GM23338 (cell line): Measurements from ENCODE around the gene ADIPOR1. TPM values are rescaled to one million over a fixed set of nuclear protein-coding genes. Genes with fewer than 3 reads are reported as not detected.
A peak's percentile ranks its signal among the peaks of the same experiment; 100 is the strongest.

Source experiments
- ATAC-seq: fragments of 200-7000 bp; cut with Tn5 transposase; 3 replicates; pipeline ENCODE4 v1.9.1; 2020
- DNase-seq: peaks from one replicate; pipeline ENCODE4 v3.0.0-alpha.2; 2015; ENCODE audit warnings: low spot score
- H2AFZ ChIP-seq: fragments of 200-600 bp; sonication (generic); 2 replicates; pipeline ENCODE4 v1.8.0; 2016; ENCODE audit warnings: antibody characterized with exemption, mild to moderate bottlenecking, moderate library complexity
- H3F3A ChIP-seq: fragments of 200-600 bp; sonication (generic); replicated peaks from 2 replicates; pipeline ENCODE4 v1.8.0; 2017; ENCODE audit warnings: antibody characterized with exemption, mixed run types, low read depth
- H3K27ac ChIP-seq: fragments of 200-600 bp; sonication (generic); 2 replicates; pipeline ENCODE4 v1.6.1; 2016; ENCODE audit warnings: low read depth
- H3K27me3 ChIP-seq: fragments of 200-600 bp; sonication (generic); 2 replicates; pipeline ENCODE4 v1.8.0; 2016; ENCODE audit warnings: mild to moderate bottlenecking, mixed run types, moderate library complexity; ENCODE audit not compliant: insufficient read depth
- H3K36me3 ChIP-seq: fragments of 200-600 bp; sonication (generic); 2 replicates; pipeline ENCODE4 v1.8.0; 2016; ENCODE audit warnings: mild to moderate bottlenecking; ENCODE audit not compliant: insufficient read depth
- H3K4me1 ChIP-seq: fragments of 200-600 bp; sonication (generic); 2 replicates; pipeline ENCODE4 v1.8.0; 2016; ENCODE audit warnings: mild to moderate bottlenecking, moderate library complexity; ENCODE audit not compliant: insufficient read depth
- H3K4me2 ChIP-seq: fragments of 200-600 bp; sonication (generic); 2 replicates; pipeline ENCODE4 v1.7.1; 2017; ENCODE audit warnings: mixed run types
- H3K4me3 ChIP-seq: fragments of 200-600 bp; sonication (generic); 2 replicates; pipeline ENCODE4 v1.6.1; 2016; ENCODE audit warnings: mixed run types
- H3K79me2 ChIP-seq: fragments of 200-600 bp; sonication (generic); replicated peaks from 2 replicates; pipeline ENCODE4 v1.8.0; 2017; ENCODE audit warnings: mild to moderate bottlenecking; ENCODE audit not compliant: insufficient read depth
- H3K9me2 ChIP-seq: fragments of 200-600 bp; sonication (generic); 2 replicates; pipeline ENCODE4 v1.8.0; 2017; ENCODE audit not compliant: insufficient read depth
- H4K20me1 ChIP-seq: fragments of 200-600 bp; sonication (generic); replicated peaks from 2 replicates; pipeline ENCODE4 v1.8.0; 2017; ENCODE audit warnings: mild to moderate bottlenecking; ENCODE audit not compliant: insufficient read depth
- H3K27ac Mint-ChIP-seq: 2 replicates; pipeline ENCODE4 v1.8.0; 2020; ENCODE audit warnings: inconsistent platforms, mild to moderate bottlenecking, moderate library complexity, mixed read lengths
- H3K27me3 Mint-ChIP-seq: 3 replicates; pipeline ENCODE4 v1.8.0; 2022; ENCODE audit warnings: low read depth, mild to moderate bottlenecking, moderate library complexity, mixed read lengths, inconsistent platforms; ENCODE audit not compliant: insufficient read depth, poor library complexity
- H3K36me3 Mint-ChIP-seq: 3 replicates; pipeline ENCODE4 v1.8.0; 2021; ENCODE audit warnings: low read depth, mild to moderate bottlenecking, inconsistent platforms, moderate library complexity, mixed read lengths
- H3K4me1 Mint-ChIP-seq: 3 replicates; pipeline ENCODE4 v1.8.0; 2020; ENCODE audit warnings: mild to moderate bottlenecking, inconsistent platforms, mixed read lengths
- H3K4me3 Mint-ChIP-seq: 3 replicates; pipeline ENCODE4 v1.8.0; 2021; ENCODE audit warnings: moderate library complexity, mild to moderate bottlenecking, inconsistent platforms, mixed read lengths
- H3K9me3 Mint-ChIP-seq: 3 replicates; pipeline ENCODE4 v1.8.0; 2020; ENCODE audit warnings: moderate library complexity, mild to moderate bottlenecking, inconsistent platforms, mixed read lengths
- ETS1 ChIP-seq: IDR thresholded peaks from 2 replicates; pipeline ENCODE4 v1.6.1; 2016; ENCODE audit warnings: antibody characterized with exemption
- EZH2 ChIP-seq: fragments of 200-600 bp; sonication (generic); IDR thresholded peaks from one replicate; pipeline ENCODE4 v1.8.0; 2017; ENCODE audit warnings: antibody characterized with exemption, mild to moderate bottlenecking, low read depth; ENCODE audit not compliant: unreplicated experiment
- EZH2phosphoT487 ChIP-seq: fragments of 200-600 bp; sonication (generic); IDR thresholded peaks from one replicate; pipeline ENCODE4 v1.8.1; 2018; ENCODE audit warnings: antibody characterized with exemption; ENCODE audit not compliant: unreplicated experiment
- JUNB ChIP-seq: IDR thresholded peaks from one replicate; pipeline ENCODE4 v1.6.1; 2016; ENCODE audit warnings: antibody characterized with exemption; ENCODE audit not compliant: unreplicated experiment
- NANOG ChIP-seq: IDR thresholded peaks from 2 replicates; pipeline ENCODE4 v1.6.1; 2016; ENCODE audit warnings: antibody characterized with exemption, borderline replicate concordance
- POLR2AphosphoS5 ChIP-seq: IDR thresholded peaks from 2 replicates; pipeline ENCODE4 v1.6.1; 2016; ENCODE audit warnings: antibody characterized with exemption, low read depth
- STAT1 ChIP-seq: IDR thresholded peaks from one replicate; pipeline ENCODE4 v1.6.1; 2016; ENCODE audit warnings: antibody characterized with exemption; ENCODE audit not compliant: unreplicated experiment
- ZNF114 ChIP-seq: fragments of 250-450 bp; sonication (Bioruptor Pico); IDR thresholded peaks from 2 replicates; pipeline ENCODE4 v1.5.0; 2020; ENCODE audit warnings: mild to moderate bottlenecking, moderate library complexity
- ZNF331 ChIP-seq: fragments of 250-450 bp; sonication (Bioruptor Pico); IDR thresholded peaks from 2 replicates; pipeline ENCODE4 v1.5.0; 2020; ENCODE audit warnings: low read depth, mild to moderate bottlenecking, moderate library complexity
- polyA plus RNA-seq: library from polyadenylated mRNA; unstranded; fragments of >200 nt; fragmentation: Nextera tagmentation; extraction: Ambion mirVana; gene quantifications from 2 replicates; pipeline ENCODE4 v1.2.1, GENCODE V29; 2016
- total RNA-seq: library from RNA; depleted of rRNA; stranded (reverse); fragments of >200 nt; shearing (Covaris generic); gene quantifications from 2 replicates; pipeline ENCODE4 v1.2.3, GENCODE V29; 2014
- TF ChIP-seq, protein P1 (sequence below), 2 experiments: fragments of 200-600 bp in 1 of 2; sonication (generic) in 1 of 2; conservative IDR thresholded peaks; 2 replicates each; pipeline versions ENCODE4 v1.5.1 to v1.6.1; 2016 to 2017; ENCODE audit warnings: antibody characterized with exemption in 2 of 2, low read depth in 2 of 2, mild to moderate bottlenecking in 2 of 2, moderate library complexity in 1 of 2
- TF ChIP-seq, protein P2 (sequence below): IDR thresholded peaks from one replicate; pipeline ENCODE4 v1.6.1; 2018; ENCODE audit warnings: antibody characterized with exemption; ENCODE audit not compliant: unreplicated experiment

ADIPOR1 gene
- total and polyA plus RNA-seq, 2 experiments from 2014 or later, result 47.2 to 59.1 TPM

DNA sequence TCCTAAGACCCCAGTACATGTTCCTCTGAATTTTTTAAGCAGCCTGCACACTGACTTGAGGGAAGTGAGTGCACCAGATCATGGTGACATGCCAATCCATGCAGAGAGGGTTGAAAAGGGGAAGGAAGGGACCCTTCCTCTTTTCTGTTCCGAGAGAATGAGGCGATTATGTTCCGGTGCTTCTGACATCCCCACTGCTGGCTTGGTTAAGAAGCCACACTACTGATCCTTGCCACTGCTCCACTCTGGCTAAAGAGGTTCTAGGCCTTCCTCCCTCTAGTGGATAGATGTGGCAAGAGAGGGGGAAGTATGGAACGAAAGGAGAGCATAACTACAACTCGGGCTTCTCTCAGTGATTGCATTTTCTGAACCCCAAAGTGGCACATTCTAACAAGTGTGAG, 10.8 kb upstream of the ADIPOR1 start (continued):
- TF ChIP-seq, protein P1, sequence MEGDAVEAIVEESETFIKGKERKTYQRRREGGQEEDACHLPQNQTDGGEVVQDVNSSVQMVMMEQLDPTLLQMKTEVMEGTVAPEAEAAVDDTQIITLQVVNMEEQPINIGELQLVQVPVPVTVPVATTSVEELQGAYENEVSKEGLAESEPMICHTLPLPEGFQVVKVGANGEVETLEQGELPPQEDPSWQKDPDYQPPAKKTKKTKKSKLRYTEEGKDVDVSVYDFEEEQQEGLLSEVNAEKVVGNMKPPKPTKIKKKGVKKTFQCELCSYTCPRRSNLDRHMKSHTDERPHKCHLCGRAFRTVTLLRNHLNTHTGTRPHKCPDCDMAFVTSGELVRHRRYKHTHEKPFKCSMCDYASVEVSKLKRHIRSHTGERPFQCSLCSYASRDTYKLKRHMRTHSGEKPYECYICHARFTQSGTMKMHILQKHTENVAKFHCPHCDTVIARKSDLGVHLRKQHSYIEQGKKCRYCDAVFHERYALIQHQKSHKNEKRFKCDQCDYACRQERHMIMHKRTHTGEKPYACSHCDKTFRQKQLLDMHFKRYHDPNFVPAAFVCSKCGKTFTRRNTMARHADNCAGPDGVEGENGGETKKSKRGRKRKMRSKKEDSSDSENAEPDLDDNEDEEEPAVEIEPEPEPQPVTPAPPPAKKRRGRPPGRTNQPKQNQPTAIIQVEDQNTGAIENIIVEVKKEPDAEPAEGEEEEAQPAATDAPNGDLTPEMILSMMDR (conservative IDR thresholded peaks at IDR 0.05; ENCODE audit: low read depth in 2 of 2), result peak; percentile 73 to 79

GRCh38 chr1:202968351-202968750, 10.2 kb upstream of the ADIPOR1 start:
- H3K4me1 ChIP-seq, result peaks cover 8% of the 10 kb centered on the region; the same call in 1 of the 2 replicates
- H3K79me2 ChIP-seq, result no peaks in the 10 kb centered on the region
- H2AFZ ChIP-seq, result no peak overlapping the region
- no peak for ATAC-seq
- no peaks in the 10 kb centered on the region for H3F3A ChIP-seq
- H3K27ac ChIP-seq, result no peak overlapping the region
- Mint-ChIP-seq H3K36me3 (peaks cover 5% of the 10 kb centered on the region; the same call in 2 of the 3 replicates), H3K4me1 (peaks cover 13% of the 10 kb centered on the region), H3K27ac (no peak overlapping the region), H3K27me3 (peaks cover 7% of the 10 kb centered on the region), H3K9me3 (no peaks in the 10 kb centered on the region; the same call in 2 of the 3 replicates), H3K4me3 (peak overlapping the region; percentile 89; the same call in 2 of the 3 replicates)
- DNase-seq, result no peak
- H3K27me3 ChIP-seq, result no peaks in the 10 kb centered on the region; the same call in 1 of the 2 replicates
- no peaks in the 10 kb centered on the region for H3K9me2 ChIP-seq
- peaks cover 6% of the 10 kb centered on the region; the same call in 1 of the 2 replicates for H3K36me3 ChIP-seq
- TF ChIP-seq NANOG (no peak), EZH2phosphoT487 (no peak), EZH2 (no peak), JUNB (no peak)
- no peaks in the 10 kb centered on the region for H4K20me1 ChIP-seq
- peak overlapping the region; percentile 88 for H3K4me2 ChIP-seq
- H3K4me3 ChIP-seq, result peak overlapping the region; percentile 80

- TF ChIP-seq ZNF331 (CRISPR knock-in tag), result no peak
- TF ChIP-seq ZNF114 (CRISPR knock-in tag), result no peak
- no peak for TF ChIP-seq EZH2phosphoT487
- TF ChIP-seq STAT1, result no peak
- no peak for TF ChIP-seq JUNB
- TF ChIP-seq, protein P1 (conservative IDR thresholded peaks at IDR 0.05; ENCODE audit: low read depth in 2 of 2), result no peak
- TF ChIP-seq ETS1, result no peak
- TF ChIP-seq, protein P2, sequence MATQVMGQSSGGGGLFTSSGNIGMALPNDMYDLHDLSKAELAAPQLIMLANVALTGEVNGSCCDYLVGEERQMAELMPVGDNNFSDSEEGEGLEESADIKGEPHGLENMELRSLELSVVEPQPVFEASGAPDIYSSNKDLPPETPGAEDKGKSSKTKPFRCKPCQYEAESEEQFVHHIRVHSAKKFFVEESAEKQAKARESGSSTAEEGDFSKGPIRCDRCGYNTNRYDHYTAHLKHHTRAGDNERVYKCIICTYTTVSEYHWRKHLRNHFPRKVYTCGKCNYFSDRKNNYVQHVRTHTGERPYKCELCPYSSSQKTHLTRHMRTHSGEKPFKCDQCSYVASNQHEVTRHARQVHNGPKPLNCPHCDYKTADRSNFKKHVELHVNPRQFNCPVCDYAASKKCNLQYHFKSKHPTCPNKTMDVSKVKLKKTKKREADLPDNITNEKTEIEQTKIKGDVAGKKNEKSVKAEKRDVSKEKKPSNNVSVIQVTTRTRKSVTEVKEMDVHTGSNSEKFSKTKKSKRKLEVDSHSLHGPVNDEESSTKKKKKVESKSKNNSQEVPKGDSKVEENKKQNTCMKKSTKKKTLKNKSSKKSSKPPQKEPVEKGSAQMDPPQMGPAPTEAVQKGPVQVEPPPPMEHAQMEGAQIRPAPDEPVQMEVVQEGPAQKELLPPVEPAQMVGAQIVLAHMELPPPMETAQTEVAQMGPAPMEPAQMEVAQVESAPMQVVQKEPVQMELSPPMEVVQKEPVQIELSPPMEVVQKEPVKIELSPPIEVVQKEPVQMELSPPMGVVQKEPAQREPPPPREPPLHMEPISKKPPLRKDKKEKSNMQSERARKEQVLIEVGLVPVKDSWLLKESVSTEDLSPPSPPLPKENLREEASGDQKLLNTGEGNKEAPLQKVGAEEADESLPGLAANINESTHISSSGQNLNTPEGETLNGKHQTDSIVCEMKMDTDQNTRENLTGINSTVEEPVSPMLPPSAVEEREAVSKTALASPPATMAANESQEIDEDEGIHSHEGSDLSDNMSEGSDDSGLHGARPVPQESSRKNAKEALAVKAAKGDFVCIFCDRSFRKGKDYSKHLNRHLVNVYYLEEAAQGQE, result no peak
- no peak for TF ChIP-seq POLR2AphosphoS5
- no peaks in the 10 kb centered on the region for H3K9me2 ChIP-seq
- no peaks in the 10 kb centered on the region; the same call in 1 of the 2 replicates for H3K27me3 ChIP-seq
- H3F3A ChIP-seq, result no peaks in the 10 kb centered on the region
- H4K20me1 ChIP-seq, result no peaks in the 10 kb centered on the region
- H3K36me3 ChIP-seq, result peaks cover 6% of the 10 kb centered on the region; the same call in 1 of the 2 replicates
- peak overlapping the region; percentile 53; the same call in 1 of the 2 replicates for H3K27ac ChIP-seq
- Mint-ChIP-seq H3K4me1 (peaks cover 13% of the 10 kb centered on the region), H3K4me3 (peak overlapping the region; percentile 89), H3K36me3 (peaks cover 7% of the 10 kb centered on the region; the same call in 2 of the 3 replicates), H3K27me3 (peaks cover 7% of the 10 kb centered on the region), H3K9me3 (no peaks in the 10 kb centered on the region; the same call in 2 of the 3 replicates), H3K27ac (peak overlapping the region; percentile 74; the same call in 1 of the 2 replicates)
- peak overlapping the region; percentile 88 for H3K4me2 ChIP-seq
- DNase-seq (peak; percentile 59), ATAC-seq (peak; percentile 20)
- peak overlapping the region; percentile 94 for H2AFZ ChIP-seq
- H3K4me1 ChIP-seq, result peaks cover 8% of the 10 kb centered on the region; the same call in 1 of the 2 replicates
- no peaks in the 10 kb centered on the region for H3K79me2 ChIP-seq
- H3K4me3 ChIP-seq, result peak overlapping the region; percentile 80
These were observed 9.7 kb upstream of the ADIPOR1 start for GRCh38 chr1:202967684-202968281.
